Hepatocyte (in vitro differentiated cells): ENCODE results near the gene ANKRD1. TPM values are rescaled to one million over a fixed set of nuclear protein-coding genes. Genes with fewer than 3 reads are reported as not detected.

Experiments used
- DNase-seq: peaks from one replicate; pipeline ENCODE4 v3.0.0-alpha.2; 2016; ENCODE audit warnings: low spot score
- H2AFZ ChIP-seq: fragments of 200-600 bp; sonication (generic); 2 replicates; pipeline ENCODE4 v1.6.0; 2016; ENCODE audit warnings: antibody characterized with exemption, mild to moderate bottlenecking
- H3K27ac ChIP-seq: fragments of 200-600 bp; sonication (generic); 2 replicates; pipeline ENCODE4 v1.5.1; 2016; ENCODE audit warnings: mild to moderate bottlenecking
- H3K27me3 ChIP-seq: fragments of 200-600 bp; sonication (generic); 2 replicates; pipeline ENCODE4 v1.6.1; 2016
- H3K36me3 ChIP-seq: fragments of 200-600 bp; sonication (generic); replicated peaks from 2 replicates; pipeline ENCODE4 v1.5.1; 2016; ENCODE audit warnings: low read depth; ENCODE audit not compliant: insufficient read depth
- H3K4me1 ChIP-seq: fragments of 200-600 bp; sonication (generic); 2 replicates; pipeline ENCODE4 v1.5.1; 2016; ENCODE audit warnings: mild to moderate bottlenecking, moderate library complexity; ENCODE audit not compliant: insufficient read depth
- H3K4me2 ChIP-seq: fragments of 200-600 bp; sonication (generic); 2 replicates; pipeline ENCODE4 v1.6.0; 2016
- H3K4me3 ChIP-seq: fragments of 200-600 bp; sonication (generic); 2 replicates; pipeline ENCODE4 v1.5.1; 2016; ENCODE audit warnings: mild to moderate bottlenecking
- H3K79me2 ChIP-seq: fragments of 200-600 bp; sonication (generic); 2 replicates; pipeline ENCODE4 v1.6.0; 2017; ENCODE audit warnings: mild to moderate bottlenecking
- H3K9me2 ChIP-seq: fragments of 200-600 bp; sonication (generic); replicated peaks from 2 replicates; pipeline ENCODE4 v1.6.0; 2017; ENCODE audit warnings: mild to moderate bottlenecking; ENCODE audit not compliant: insufficient read depth
- H3K9me3 ChIP-seq: fragments of 200-600 bp; sonication (generic); 2 replicates; pipeline ENCODE4 v1.5.1; 2016; ENCODE audit warnings: low read depth, mild to moderate bottlenecking
- H4K20me1 ChIP-seq: fragments of 200-600 bp; sonication (generic); 2 replicates; pipeline ENCODE4 v1.6.0; 2016; ENCODE audit warnings: mild to moderate bottlenecking; ENCODE audit not compliant: insufficient read depth, poor library complexity, severe bottlenecking
- EZH2 ChIP-seq: fragments of 200-600 bp; sonication (generic); IDR thresholded peaks from 2 replicates; pipeline ENCODE4 v1.6.1; 2016; ENCODE audit warnings: antibody characterized with exemption, mild to moderate bottlenecking, borderline replicate concordance
- EZH2phosphoT487 ChIP-seq: fragments of 200-600 bp; sonication (generic); IDR thresholded peaks from one replicate; pipeline ENCODE4 v1.6.1; 2018; ENCODE audit warnings: antibody characterized with exemption, mild to moderate bottlenecking, low read depth, moderate library complexity; ENCODE audit not compliant: unreplicated experiment, severe bottlenecking
- WGBS: methylation state at CpG from one replicate; pipeline ENCODE4 v1.1.6; 2016; ENCODE audit warnings: low lambda C conversion rate; ENCODE audit errors: missing lambda C conversion rate; 5-methylcytosine and 5-hydroxymethylcytosine counted together
- polyA plus RNA-seq: library from polyadenylated mRNA; unstranded; fragments of >200 nt; fragmentation: Nextera tagmentation; extraction: Ambion mirVana; gene quantifications from 2 replicates; pipeline ENCODE4 v1.2.1, GENCODE V29; 2016
- total RNA-seq: library from RNA; depleted of rRNA; stranded (reverse); fragments of >200 nt; gene quantifications from 2 replicates; pipeline ENCODE4 v1.2.3, GENCODE V29; 2014
- TF ChIP-seq, protein P1 (sequence below): fragments of 200-600 bp; sonication (generic); IDR thresholded peaks from 2 replicates; pipeline ENCODE4 v1.5.1; 2016; ENCODE audit warnings: antibody characterized with exemption, mild to moderate bottlenecking; ENCODE audit not compliant: poor library complexity

Gene ANKRD1
- total and polyA plus RNA-seq, 2 experiments from 2014 or later: 43.4 to 105 TPM

- H3K27me3 ChIP-seq: no peaks in the 10 kb centered on the region
- no peak overlapping the region for H3K4me3 ChIP-seq
- H2AFZ ChIP-seq: no peak overlapping the region
- no peaks in the 10 kb centered on the region for H3K36me3 ChIP-seq
- no peaks in the 10 kb centered on the region for H3K4me1 ChIP-seq
- H3K4me2 ChIP-seq: no peak overlapping the region
- no peaks in the 10 kb centered on the region for H4K20me1 ChIP-seq
- no peaks in the 10 kb centered on the region for H3K79me2 ChIP-seq
- H3K9me3 ChIP-seq: no peaks in the 10 kb centered on the region
- H3K9me2 ChIP-seq: no peaks in the 10 kb centered on the region
- H3K27ac ChIP-seq: no peak overlapping the region
- TF ChIP-seq EZH2: no peak
- TF ChIP-seq EZH2phosphoT487: no peak
- TF ChIP-seq, protein P1, sequence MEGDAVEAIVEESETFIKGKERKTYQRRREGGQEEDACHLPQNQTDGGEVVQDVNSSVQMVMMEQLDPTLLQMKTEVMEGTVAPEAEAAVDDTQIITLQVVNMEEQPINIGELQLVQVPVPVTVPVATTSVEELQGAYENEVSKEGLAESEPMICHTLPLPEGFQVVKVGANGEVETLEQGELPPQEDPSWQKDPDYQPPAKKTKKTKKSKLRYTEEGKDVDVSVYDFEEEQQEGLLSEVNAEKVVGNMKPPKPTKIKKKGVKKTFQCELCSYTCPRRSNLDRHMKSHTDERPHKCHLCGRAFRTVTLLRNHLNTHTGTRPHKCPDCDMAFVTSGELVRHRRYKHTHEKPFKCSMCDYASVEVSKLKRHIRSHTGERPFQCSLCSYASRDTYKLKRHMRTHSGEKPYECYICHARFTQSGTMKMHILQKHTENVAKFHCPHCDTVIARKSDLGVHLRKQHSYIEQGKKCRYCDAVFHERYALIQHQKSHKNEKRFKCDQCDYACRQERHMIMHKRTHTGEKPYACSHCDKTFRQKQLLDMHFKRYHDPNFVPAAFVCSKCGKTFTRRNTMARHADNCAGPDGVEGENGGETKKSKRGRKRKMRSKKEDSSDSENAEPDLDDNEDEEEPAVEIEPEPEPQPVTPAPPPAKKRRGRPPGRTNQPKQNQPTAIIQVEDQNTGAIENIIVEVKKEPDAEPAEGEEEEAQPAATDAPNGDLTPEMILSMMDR: no peak
- peak; percentile 17 for DNase-seq
These were observed 39.5 kb upstream of the ANKRD1 start for GRCh38 chr10:90960355-90960814.

DNA sequence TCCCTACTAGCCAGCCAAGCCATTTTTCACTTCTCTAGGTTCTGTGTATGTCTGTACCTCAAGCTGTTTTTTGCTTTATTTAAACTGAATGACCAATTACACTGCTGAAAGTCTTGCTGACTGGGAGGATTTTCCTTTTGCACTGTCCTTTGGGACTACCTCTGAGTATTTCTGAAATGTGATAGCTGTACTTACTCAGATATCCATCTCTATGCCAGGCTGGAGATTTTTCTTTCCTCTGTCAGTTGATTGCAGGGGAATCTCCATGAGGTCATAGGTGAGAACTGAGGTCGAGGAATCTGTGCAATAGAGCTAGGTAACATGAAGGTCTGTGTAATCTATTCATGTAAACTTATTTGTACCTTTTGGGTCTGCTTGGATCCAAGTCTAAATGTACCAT lies 38.9 kb upstream of the ANKRD1 start:
- H3K36me3 ChIP-seq: no peaks in the 10 kb centered on the region
- no peaks in the 10 kb centered on the region for H3K27me3 ChIP-seq
- H3K9me2 ChIP-seq: no peaks in the 10 kb centered on the region
- no peaks in the 10 kb centered on the region for H4K20me1 ChIP-seq
- no peak overlapping the region for H3K27ac ChIP-seq
- no peaks in the 10 kb centered on the region for H3K9me3 ChIP-seq
- no peak overlapping the region for H3K4me3 ChIP-seq
- no peak overlapping the region for H2AFZ ChIP-seq
- H3K4me1 ChIP-seq: no peaks in the 10 kb centered on the region
- DNase-seq: no peak
- no peak overlapping the region for H3K4me2 ChIP-seq
- WGBS: 73% methylated on average over 1 of the region's 1 CpG
- no peaks in the 10 kb centered on the region for H3K79me2 ChIP-seq
- TF ChIP-seq, protein P1: no peak
- no peak for TF ChIP-seq EZH2phosphoT487
- TF ChIP-seq EZH2: no peak

DNA sequence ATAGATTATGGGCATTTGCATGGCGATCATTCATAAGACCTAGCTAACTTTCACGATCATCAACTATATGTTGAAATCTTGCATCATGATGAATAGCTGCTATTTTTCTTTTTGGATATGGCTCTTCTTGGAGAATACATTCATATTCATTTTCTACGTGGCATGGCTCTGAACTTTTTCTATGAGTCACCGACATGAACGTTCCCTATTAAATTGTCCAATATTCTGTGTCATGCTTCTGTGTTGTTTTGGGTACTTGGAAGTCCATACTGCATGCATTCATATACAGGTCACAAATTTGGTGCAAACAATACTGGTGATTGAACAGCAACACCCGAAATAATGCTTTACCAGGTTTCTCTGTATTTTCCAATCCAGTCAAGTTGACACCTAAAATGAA lies 37.9 kb upstream of the ANKRD1 start:
- Histone ChIP-seq H3K9me3 (no peaks in the 10 kb centered on the region), H3K27me3 (no peaks in the 10 kb centered on the region), H3K9me2 (no peaks in the 10 kb centered on the region), H3K79me2 (no peaks in the 10 kb centered on the region), H3K4me3 (no peak overlapping the region), H3K4me1 (no peaks in the 10 kb centered on the region), H2AFZ (no peak overlapping the region), H3K27ac (no peak overlapping the region), H3K36me3 (no peaks in the 10 kb centered on the region), H3K4me2 (no peak overlapping the region), H4K20me1 (no peaks in the 10 kb centered on the region)
- 93% methylated on average over 6 of the region's 6 CpGs for WGBS
- TF ChIP-seq, protein P1: no peak
- DNase-seq: no peak
